IgD-negative memory B cell (primary cell): ENCODE data around the gene BAIAP2. TPM values are rescaled to one million over a fixed set of nuclear protein-coding genes. Genes with fewer than 3 reads are reported as not detected.

Experiments
- H3K27ac Mint-ChIP-seq, 3 donors: one replicate each; pipeline ENCODE4 v1.8.0; 2020 to 2022; ENCODE audit warnings: mild to moderate bottlenecking in 3 of 3, mixed read lengths in 3 of 3, moderate library complexity in 1 of 3
- H3K27me3 Mint-ChIP-seq: one replicate; pipeline ENCODE4 v1.8.0; 2021; ENCODE audit warnings: mixed read lengths
- H3K36me3 Mint-ChIP-seq: one replicate; pipeline ENCODE4 v1.8.0; 2020; ENCODE audit warnings: mild to moderate bottlenecking, mixed read lengths
- H3K4me1 Mint-ChIP-seq, 3 donors: one replicate each; pipeline ENCODE4 v1.8.0; 2020 to 2022; ENCODE audit warnings: mixed read lengths in 3 of 3, mild to moderate bottlenecking in 1 of 3
- H3K4me3 Mint-ChIP-seq, 4 donors: one replicate each; pipeline ENCODE4 v1.8.0; 2020 to 2022; ENCODE audit warnings: mild to moderate bottlenecking in 4 of 4, mixed read lengths in 4 of 4, moderate library complexity in 3 of 4
- H3K9me3 Mint-ChIP-seq, 3 donors: one replicate each; pipeline ENCODE4 v1.8.0; 2020 to 2021; ENCODE audit warnings: mixed read lengths in 3 of 3, mild to moderate bottlenecking in 1 of 3
- polyA plus RNA-seq: library from polyadenylated mRNA; unstranded; fragments of 300-500 nt; fragmentation: Illumina TruSeq; gene quantifications from one replicate; pipeline ENCODE4 v1.2.3, GENCODE V29; 2021

Gene BAIAP2
- polyA plus RNA-seq, 1 donor from 2014 or later: 0.48 TPM

DNA sequence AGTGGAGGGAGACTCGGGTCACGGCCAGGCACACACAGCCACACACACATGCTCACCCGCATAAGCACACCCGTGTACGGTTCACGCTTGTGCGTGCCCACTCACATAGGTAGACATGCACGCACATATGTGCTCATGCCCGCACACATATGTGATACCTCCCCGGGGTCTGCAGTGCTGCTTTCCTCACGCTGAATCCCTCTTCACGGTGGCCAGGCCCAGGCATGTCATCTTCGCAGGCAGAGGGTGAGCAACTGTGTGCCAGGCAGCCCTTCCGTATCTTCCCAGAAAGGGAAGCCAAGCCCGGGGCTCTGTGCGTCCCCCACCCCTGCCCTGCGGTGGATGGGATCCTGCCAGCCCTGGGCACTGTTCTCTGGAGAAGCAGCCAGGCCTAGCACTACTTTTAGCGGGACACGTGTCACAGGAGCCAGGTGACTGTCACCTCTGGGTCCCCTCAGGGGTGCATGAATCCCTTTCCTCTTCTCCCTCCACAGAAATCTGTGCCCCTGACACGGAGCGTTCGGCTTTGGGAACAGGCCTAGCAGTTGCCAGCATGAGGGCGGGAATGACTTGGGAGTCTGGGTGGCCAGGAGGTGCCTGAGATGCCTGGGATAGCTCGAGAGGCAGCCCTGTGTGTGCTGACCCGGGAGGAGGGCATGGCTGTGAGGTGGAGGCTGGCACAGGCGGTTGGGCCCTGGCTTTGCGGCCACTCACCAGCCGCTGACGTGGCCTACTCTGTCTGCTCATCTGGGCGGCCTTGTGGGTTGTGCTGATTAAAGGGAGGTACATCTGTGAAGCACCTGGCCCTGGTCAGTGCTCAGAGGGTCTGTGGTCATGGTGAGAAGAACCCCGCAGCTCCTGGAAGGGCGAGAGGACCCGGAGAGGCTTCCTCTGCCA, 47.5 kb downstream of the BAIAP2 start:
- Mint-ChIP-seq H3K4me3 (no peak overlapping the region), H3K36me3 (no peaks in the 10 kb centered on the region), H3K27ac (no peak overlapping the region), H3K9me3 (no peaks in the 10 kb centered on the region), H3K4me1 (no peaks in the 10 kb centered on the region), H3K27me3 (peaks cover 16% of the 10 kb centered on the region)

DNA sequence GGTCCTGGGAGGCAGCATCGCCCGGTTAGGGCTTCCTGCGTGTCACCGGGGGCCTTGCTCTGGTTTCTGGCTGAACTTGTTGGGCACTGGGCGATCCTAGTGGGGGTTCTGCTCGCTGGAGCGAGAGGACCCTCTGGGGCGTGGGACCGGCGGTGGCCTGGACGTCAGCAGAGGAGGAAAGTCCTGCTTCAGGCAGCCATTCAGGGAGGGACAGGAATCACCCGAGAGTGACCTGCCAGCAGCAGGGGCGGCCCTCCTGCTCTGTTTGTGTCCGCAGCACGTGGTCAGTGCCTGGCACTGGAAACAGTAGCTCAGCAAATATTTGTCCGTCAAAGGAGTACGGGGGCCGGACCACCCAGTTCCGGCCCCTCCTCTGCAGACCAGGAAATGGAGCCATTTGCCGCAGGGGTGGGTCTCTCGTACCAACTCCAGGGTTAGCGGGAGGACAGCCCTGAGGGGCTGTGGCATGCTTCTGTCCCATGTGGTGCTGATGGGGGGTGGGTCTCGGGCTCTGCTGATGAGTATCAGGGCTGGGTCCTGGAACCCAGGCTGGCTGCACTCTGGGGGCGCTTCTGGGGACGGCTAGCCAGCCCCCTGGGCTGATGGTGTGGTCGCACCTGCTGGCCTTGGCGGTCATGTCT, 48.3 kb downstream of the BAIAP2 start:
- Mint-ChIP-seq H3K4me1 (no peaks in the 10 kb centered on the region), H3K9me3 (no peaks in the 10 kb centered on the region), H3K27ac (no peak overlapping the region), H3K27me3 (peaks cover 16% of the 10 kb centered on the region), H3K4me3 (no peak overlapping the region), H3K36me3 (no peaks in the 10 kb centered on the region)

- no peaks in the 10 kb centered on the region for H3K9me3 Mint-ChIP-seq
- peaks cover 2% of the 10 kb centered on the region for H3K36me3 Mint-ChIP-seq
- H3K4me1 Mint-ChIP-seq: no peaks in the 10 kb centered on the region
- no peak overlapping the region for H3K27ac Mint-ChIP-seq
- H3K4me3 Mint-ChIP-seq: peak overlapping the region in 1 of 4 donors; percentile 38
- H3K27me3 Mint-ChIP-seq: peaks cover 10% of the 10 kb centered on the region
These were observed 49.9 kb downstream of the BAIAP2 start for GRCh38 chr17:81084680-81085419.

DNA sequence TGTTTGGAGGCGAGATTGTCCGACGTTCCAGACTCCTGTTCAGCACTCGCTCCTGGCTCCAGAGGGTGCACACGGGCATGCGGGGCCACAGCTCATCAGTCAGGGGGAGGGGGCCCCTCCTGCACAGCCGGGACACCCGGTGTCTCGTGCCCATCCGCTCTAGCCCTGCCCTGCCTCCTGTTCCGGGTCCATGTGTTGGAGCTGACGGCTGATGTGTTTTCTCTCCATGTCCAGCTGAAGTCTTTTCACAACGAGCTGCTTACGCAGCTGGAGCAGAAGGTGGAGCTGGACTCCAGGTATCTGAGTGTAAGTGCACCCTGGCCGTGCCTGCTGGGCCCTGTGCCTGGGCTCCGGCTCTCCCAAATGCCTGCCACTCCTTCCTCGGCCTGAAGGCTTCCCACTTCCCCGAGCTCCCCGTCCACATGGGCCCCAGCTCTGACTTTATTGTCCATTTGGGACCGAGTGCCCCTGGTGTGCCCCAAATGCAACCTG, 50.5 kb downstream of the BAIAP2 start:
- H3K36me3 Mint-ChIP-seq: peaks cover 2% of the 10 kb centered on the region
- H3K27ac Mint-ChIP-seq: no peak overlapping the region
- no peak overlapping the region for H3K4me3 Mint-ChIP-seq
- no peaks in the 10 kb centered on the region for H3K9me3 Mint-ChIP-seq
- H3K4me1 Mint-ChIP-seq: no peaks in the 10 kb centered on the region
- peaks cover 7% of the 10 kb centered on the region for H3K27me3 Mint-ChIP-seq

DNA sequence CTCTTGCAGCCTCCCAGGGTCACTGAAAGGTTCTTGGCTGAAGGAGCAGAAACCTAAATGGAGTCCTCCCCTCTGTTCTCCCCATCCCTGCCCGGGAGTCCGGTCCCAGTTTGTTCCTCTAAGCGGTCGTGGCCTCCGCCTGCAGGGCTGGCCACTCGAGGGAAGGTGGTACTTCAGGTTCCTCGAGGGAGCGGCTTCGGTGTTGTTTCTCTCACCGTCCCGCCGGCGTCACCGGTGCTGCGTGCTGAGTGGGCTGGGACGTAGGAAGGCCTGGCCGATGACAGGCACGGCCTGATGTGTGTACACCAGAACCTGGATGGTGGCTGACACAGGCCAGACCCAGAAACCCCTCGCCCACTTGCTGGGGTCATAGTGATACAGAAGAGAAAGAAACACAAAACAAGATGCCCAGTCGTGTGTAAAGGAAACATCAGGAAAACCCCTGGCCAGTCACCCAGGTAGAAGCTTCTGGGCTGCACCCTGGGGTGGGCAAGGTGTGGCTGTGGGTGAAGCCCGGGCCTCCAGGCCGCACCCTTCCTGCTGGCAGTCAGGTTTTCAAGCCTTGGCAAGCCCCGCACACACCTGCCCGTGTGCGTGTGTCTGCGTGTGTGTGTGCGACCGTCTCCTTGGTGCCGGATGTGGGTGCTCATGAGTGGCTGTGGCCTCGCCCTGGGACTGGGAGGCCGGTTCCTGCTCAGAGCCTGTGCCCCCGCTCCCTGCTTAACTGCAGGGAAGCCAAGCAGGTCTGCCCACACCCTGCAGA, 52.0 kb downstream of the BAIAP2 start:
- Mint-ChIP-seq H3K27me3 (peaks cover 4% of the 10 kb centered on the region), H3K4me3 (no peak overlapping the region), H3K36me3 (peaks cover 2% of the 10 kb centered on the region), H3K9me3 (no peaks in the 10 kb centered on the region), H3K27ac (no peak overlapping the region), H3K4me1 (no peaks in the 10 kb centered on the region)

- H3K27ac Mint-ChIP-seq: no peak overlapping the region
- no peaks in the 10 kb centered on the region for H3K9me3 Mint-ChIP-seq
- H3K36me3 Mint-ChIP-seq: peaks cover 2% of the 10 kb centered on the region
- no peak overlapping the region for H3K4me3 Mint-ChIP-seq
- peaks cover 0 to 3% (median 0%) of the 10 kb centered on the region in 3 donors for H3K4me1 Mint-ChIP-seq
- peaks cover 2% of the 10 kb centered on the region for H3K27me3 Mint-ChIP-seq
These were observed 55.6 kb downstream of the BAIAP2 start for GRCh38 chr17:81090361-81091136.

- Mint-ChIP-seq H3K9me3 (no peaks in the 10 kb centered on the region), H3K27ac (no peak overlapping the region), H3K36me3 (peaks cover 2% of the 10 kb centered on the region), H3K4me1 (peaks cover 0 to 3% (median 0%) of the 10 kb centered on the region in 3 donors), H3K27me3 (peaks cover 2% of the 10 kb centered on the region), H3K4me3 (no peak overlapping the region)
These were observed 56.2 kb downstream of the BAIAP2 start for GRCh38 chr17:81091154-81091553.

- H3K27ac Mint-ChIP-seq: no peak overlapping the region
- H3K4me1 Mint-ChIP-seq: peaks cover 0 to 3% (median 0%) of the 10 kb centered on the region in 3 donors
- peaks cover 4% of the 10 kb centered on the region for H3K36me3 Mint-ChIP-seq
- peaks cover 3% of the 10 kb centered on the region for H3K27me3 Mint-ChIP-seq
- H3K4me3 Mint-ChIP-seq: no peak overlapping the region
- H3K9me3 Mint-ChIP-seq: no peaks in the 10 kb centered on the region
These were observed 57.0 kb downstream of the BAIAP2 start for GRCh38 chr17:81091774-81092517.

GRCh38 chr17:81092518-81093095, 57.7 kb downstream of the BAIAP2 start:
- peaks cover 4% of the 10 kb centered on the region for H3K36me3 Mint-ChIP-seq
- H3K27ac Mint-ChIP-seq: no peak overlapping the region
- peaks cover 0 to 3% (median 0%) of the 10 kb centered on the region in 3 donors for H3K4me1 Mint-ChIP-seq
- no peaks in the 10 kb centered on the region for H3K9me3 Mint-ChIP-seq
- H3K27me3 Mint-ChIP-seq: peaks cover 3% of the 10 kb centered on the region
- no peak overlapping the region for H3K4me3 Mint-ChIP-seq

GRCh38 chr17:81093619-81094508, 58.9 kb downstream of the BAIAP2 start:
- peaks cover 2% of the 10 kb centered on the region for H3K36me3 Mint-ChIP-seq
- H3K9me3 Mint-ChIP-seq: no peaks in the 10 kb centered on the region
- peaks cover 0 to 3% (median 0%) of the 10 kb centered on the region in 3 donors for H3K4me1 Mint-ChIP-seq
- H3K27me3 Mint-ChIP-seq: peaks cover 6% of the 10 kb centered on the region
- H3K27ac Mint-ChIP-seq: no peak overlapping the region
- H3K4me3 Mint-ChIP-seq: no peak overlapping the region

DNA sequence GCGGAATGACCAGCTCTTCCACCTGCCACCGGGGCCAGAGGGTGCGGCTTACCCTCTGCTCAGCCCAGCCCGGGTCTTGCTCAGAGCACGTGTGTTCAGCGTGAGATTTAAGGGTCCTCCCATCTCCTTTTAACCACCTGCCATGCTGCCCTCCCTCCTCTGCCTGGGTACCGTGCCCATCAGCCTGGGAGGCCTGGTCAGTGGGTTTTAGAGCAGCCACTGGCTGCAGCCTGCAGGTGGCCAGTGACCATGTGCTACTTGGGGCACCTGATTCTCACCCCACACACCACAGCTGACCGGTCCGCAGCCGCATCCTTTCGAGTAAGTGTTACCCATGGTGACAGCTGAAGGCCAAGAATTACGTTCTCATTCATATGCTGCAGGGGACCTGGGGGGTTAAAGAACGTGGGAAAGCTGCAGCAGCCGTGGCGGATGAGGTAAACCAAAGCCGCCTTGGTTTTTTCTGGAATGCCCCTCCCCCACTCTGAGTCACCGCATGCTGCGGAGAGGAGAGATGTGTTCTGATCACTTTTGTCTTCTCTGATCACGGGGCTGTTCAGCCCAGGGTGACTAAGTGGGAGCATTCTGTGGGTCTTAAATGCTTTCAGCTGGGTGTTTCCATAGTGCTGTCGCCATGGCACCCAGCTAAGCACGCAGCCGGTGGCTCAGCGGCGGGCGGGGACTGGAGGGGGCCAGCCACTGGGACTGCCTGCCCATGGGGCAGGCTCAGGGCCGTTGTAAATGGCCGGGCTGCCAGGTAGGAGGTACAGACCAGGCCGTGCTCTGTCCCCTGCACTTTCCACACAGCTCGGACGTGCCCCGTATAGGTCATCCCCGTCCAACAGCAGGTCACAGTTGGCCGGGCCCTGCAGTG, 59.8 kb downstream of the BAIAP2 start:
- Mint-ChIP-seq H3K9me3 (no peaks in the 10 kb centered on the region), H3K27ac (peak overlapping the region; percentile 16 to 74 (median 64)), H3K27me3 (peaks cover 7% of the 10 kb centered on the region), H3K36me3 (peaks cover 2% of the 10 kb centered on the region), H3K4me3 (peak overlapping the region in 1 of 4 donors; percentile 22), H3K4me1 (peaks cover 0 to 3% (median 0%) of the 10 kb centered on the region in 3 donors)
